Measurements from ENCODE around the gene MIPEP. TPM values are rescaled to one million over a fixed set of nuclear protein-coding genes. Genes with fewer than 3 reads are reported as not detected.

The MIPEP gene
- polyA plus RNA-seq, 1 donor (not counting 4 experiments of a cell fraction or from before 2014, with no cell fraction given), result 35.0 TPM

GRCh38 chr13:23718996-23719395, 170.2 kb downstream of the MIPEP start:
- FAIRE-seq (no peak), DNase-seq (ENCODE audit: low read depth, low spot score) (no peak)
- Histone ChIP-seq H2AFZ (ENCODE audit: control insufficient read depth, low read length) (no peak overlapping the region), H3K9me3 (ENCODE audit: control insufficient read depth, low read depth, low read length) (no peaks in the 10 kb centered on the region), H3K9ac (ENCODE audit: control insufficient read depth, extremely low read depth, insufficient read depth, low read length) (no peak overlapping the region), H3K27ac (ENCODE audit: control insufficient read depth, insufficient read depth, low read length) (no peak overlapping the region), H3K4me1 (ENCODE audit: control insufficient read depth, extremely low read depth, insufficient read depth, low read length) (no peaks in the 10 kb centered on the region), H3K79me2 (ENCODE audit: control insufficient read depth, insufficient read depth, low read length) (no peaks in the 10 kb centered on the region), H3K4me3 (ENCODE audit: control insufficient read depth in 2 of 3, extremely low read depth in 1 of 3, insufficient read depth in 2 of 3, low read depth in 1 of 3, low read length in 3 of 3) (no peak overlapping the region), H3K4me2 (ENCODE audit: control insufficient read depth, extremely low read depth, insufficient read depth, low read depth, low read length) (no peak overlapping the region), H3K27me3 (ENCODE audit: control insufficient read depth, extremely low read depth, insufficient read depth, low read length) (no peaks in the 10 kb centered on the region), H3K36me3 (ENCODE audit: control insufficient read depth in 2 of 2, extremely low read depth in 1 of 2, insufficient read depth in 2 of 2, low read length in 2 of 2) (no peaks in the 10 kb centered on the region), H3K9me1 (ENCODE audit: control insufficient read depth, extremely low read depth, insufficient read depth, low read length) (no peaks in the 10 kb centered on the region), H4K20me1 (ENCODE audit: control insufficient read depth, extremely low read depth, insufficient read depth, low read length) (no peaks in the 10 kb centered on the region)
- TF ChIP-seq EZH2 (IDR thresholded peaks at IDR 0.05; ENCODE audit: low read length) (no peak), CTCF (optimal IDR thresholded peaks at IDR 0.05 in 1 of 3, IDR thresholded peaks at IDR 0.05 in 1 of 3, conservative IDR thresholded peaks at IDR 0.05 in 1 of 3; ENCODE audit: extremely low read depth in 1 of 3, insufficient read depth in 2 of 3, low read length in 3 of 3) (no peak)
- dilution Hi-C loops (cut with MboI; ENCODE audit: extremely low pct_ligation_motif_present, low sequenced_read_pairs), result no loop called here

- H3K27ac ChIP-seq (ENCODE audit: control insufficient read depth, insufficient read depth, low read length), result no peak overlapping the region
- no peaks in the 10 kb centered on the region for H3K27me3 ChIP-seq (ENCODE audit: control insufficient read depth, extremely low read depth, insufficient read depth, low read length)
- no peaks in the 10 kb centered on the region for H3K9me1 ChIP-seq (ENCODE audit: control insufficient read depth, extremely low read depth, insufficient read depth, low read length)
- FAIRE-seq (no peak), DNase-seq (ENCODE audit: low read depth, low spot score) (no peak)
- H3K36me3 ChIP-seq (ENCODE audit: control insufficient read depth in 2 of 2, extremely low read depth in 1 of 2, insufficient read depth in 2 of 2, low read length in 2 of 2), result no peaks in the 10 kb centered on the region
- no peaks in the 10 kb centered on the region for H3K9me3 ChIP-seq (ENCODE audit: control insufficient read depth, low read depth, low read length)
- no peaks in the 10 kb centered on the region for H4K20me1 ChIP-seq (ENCODE audit: control insufficient read depth, extremely low read depth, insufficient read depth, low read length)
- H3K9ac ChIP-seq (ENCODE audit: control insufficient read depth, extremely low read depth, insufficient read depth, low read length), result no peak overlapping the region
- H2AFZ ChIP-seq (ENCODE audit: control insufficient read depth, low read length), result no peak overlapping the region
- H3K4me1 ChIP-seq (ENCODE audit: control insufficient read depth, extremely low read depth, insufficient read depth, low read length), result no peaks in the 10 kb centered on the region
- no peaks in the 10 kb centered on the region for H3K79me2 ChIP-seq (ENCODE audit: control insufficient read depth, insufficient read depth, low read length)
- no peak overlapping the region for H3K4me2 ChIP-seq (ENCODE audit: control insufficient read depth, extremely low read depth, insufficient read depth, low read depth, low read length)
- H3K4me3 ChIP-seq (ENCODE audit: control insufficient read depth in 2 of 3, extremely low read depth in 1 of 3, insufficient read depth in 2 of 3, low read depth in 1 of 3, low read length in 3 of 3), result no peak overlapping the region
- TF ChIP-seq CTCF (optimal IDR thresholded peaks at IDR 0.05 in 1 of 3, IDR thresholded peaks at IDR 0.05 in 1 of 3, conservative IDR thresholded peaks at IDR 0.05 in 1 of 3; ENCODE audit: extremely low read depth in 1 of 3, insufficient read depth in 2 of 3, low read length in 3 of 3) (no peak), EZH2 (IDR thresholded peaks at IDR 0.05; ENCODE audit: low read length) (no peak)
- dilution Hi-C loops (cut with MboI; ENCODE audit: extremely low pct_ligation_motif_present, low sequenced_read_pairs), result no loop called here
Measured at GRCh38 chr13:23716401-23716800, 172.8 kb downstream of the MIPEP start.
